SH-SY5Y (cell line): Measurements from ENCODE around the gene CETN2.

Experiments used
- GATA2 ChIP-seq: IDR thresholded peaks from 2 replicates; pipeline ENCODE4 v1.6.1; 2011; ENCODE audit warnings: mild to moderate bottlenecking, low read depth, low read length
- GATA3 ChIP-seq: IDR thresholded peaks from 2 replicates; pipeline ENCODE4 v1.6.1; 2011; ENCODE audit warnings: low read depth, mild to moderate bottlenecking, low read length, moderate library complexity

CETN2 gene

DNA sequence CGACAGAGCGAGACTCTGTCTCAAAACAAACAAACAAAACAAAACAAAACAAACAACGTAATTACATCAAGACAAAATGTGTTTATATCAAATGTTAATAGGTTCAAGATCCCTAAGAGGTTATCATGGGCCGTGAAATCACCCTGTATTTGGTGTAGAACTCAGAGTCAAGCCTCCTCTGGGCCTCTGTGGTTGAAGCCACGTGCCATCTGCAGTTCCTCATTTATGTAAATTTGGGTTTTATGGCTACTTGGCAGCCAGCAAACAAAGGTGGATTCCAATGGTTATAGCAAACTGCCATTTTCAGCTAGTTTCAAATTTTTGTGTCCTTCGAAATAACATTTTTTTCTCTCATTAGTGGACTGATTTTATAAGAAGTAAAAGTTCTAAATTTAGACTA is 16.7 kb upstream of the CETN2 start:
- no peak for TF ChIP-seq GATA3
- TF ChIP-seq GATA2 = no peak

DNA sequence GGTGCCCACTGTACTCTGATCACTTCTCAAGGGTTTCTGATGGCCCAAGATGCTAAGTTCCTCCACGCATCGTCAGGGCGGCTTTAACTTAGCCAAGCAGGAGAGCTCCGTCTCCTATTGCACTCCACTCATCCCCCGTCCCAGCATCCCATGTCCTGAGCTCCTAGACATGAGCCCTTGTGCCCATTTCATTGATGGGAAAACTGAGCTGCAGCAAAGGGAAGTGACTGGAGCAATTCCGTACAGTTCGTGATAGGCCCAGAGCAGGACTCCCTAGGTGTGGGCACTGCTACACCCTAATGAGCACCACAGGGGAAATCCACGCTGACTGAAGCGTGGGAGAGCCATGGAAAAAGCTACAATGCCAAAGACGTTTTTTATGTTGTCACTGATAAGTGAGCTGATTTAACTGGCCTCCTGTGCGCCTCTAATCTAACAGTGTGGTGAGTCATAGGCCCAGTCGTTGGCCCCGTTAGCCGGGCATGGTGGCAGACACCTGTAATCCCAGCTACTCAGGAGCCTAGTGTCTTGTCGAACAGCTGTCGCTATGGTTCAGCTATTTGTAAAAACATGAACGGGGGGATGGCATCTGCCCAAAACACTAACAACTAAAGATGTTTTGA is 15.2 kb upstream of the CETN2 start:
- TF ChIP-seq GATA2 (no peak), GATA3 (no peak)

DNA sequence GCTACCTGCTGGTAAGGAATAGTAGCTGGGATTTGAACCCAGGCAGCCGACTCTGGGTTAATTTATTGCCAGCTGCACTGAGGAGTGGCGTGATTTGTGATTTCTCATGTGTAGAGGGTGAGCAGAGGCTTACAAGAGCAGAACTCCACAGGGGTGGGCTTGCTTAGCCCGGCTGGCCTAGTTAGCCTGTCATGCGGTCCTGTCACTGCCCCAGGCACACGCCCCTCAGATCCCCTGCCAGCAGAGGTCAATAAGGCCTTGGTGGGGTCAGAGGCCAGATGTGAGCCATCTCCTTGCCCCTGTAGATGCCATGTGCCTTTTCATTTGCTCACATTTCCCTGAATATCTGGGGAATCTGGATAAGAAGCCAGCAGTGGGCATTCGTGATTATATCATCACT is 13.7 kb upstream of the CETN2 start:
- TF ChIP-seq GATA3 = no peak
- TF ChIP-seq GATA2 = no peak

DNA sequence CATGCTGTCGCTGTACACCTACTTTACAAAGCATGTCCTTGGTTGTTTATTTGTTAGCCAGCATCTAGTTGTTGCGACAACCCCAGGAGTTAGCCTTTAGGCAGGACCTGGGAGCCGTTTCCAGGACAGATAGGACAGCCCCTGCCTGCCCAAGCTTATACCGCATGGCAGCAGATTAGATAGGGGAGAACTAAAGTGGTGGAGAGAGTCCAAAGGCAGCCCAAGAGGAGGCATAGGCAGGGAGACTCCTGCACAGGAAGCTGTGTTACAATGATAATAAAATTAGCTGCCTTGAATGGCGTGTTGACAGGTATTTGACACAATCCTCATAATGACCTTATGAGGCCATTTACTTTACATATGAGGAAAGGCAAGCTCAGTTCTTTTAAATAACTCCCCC is 13.3 kb upstream of the CETN2 start:
- TF ChIP-seq GATA2 = no peak
- TF ChIP-seq GATA3 = no peak

DNA sequence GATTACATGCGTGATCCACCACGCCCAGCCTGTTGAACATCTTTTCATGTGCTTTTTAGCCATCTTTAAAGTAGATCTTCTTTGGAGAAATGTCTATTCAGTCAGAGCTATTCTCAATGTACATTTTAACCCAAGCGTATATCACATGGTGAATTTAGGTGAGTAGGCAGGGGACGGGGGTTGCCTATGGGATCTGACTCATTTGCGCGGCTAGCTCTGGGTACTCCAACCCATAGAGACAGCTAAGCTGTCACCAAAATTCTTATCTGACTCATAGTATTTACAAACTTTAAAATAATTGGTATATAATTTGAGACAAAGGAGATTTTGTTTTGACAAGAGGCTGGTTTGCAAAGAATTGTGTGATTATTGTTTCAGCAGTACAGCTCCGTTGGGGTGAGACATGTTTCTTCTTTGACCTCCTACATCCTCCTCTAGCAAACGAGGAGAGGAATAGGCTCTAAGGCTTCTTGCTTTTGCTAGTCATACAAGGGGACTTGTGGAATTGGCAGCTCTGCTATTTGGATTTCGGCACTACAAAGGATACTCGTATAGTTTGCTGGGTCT is 12.3 kb upstream of the CETN2 start:
- no peak for TF ChIP-seq GATA2

DNA sequence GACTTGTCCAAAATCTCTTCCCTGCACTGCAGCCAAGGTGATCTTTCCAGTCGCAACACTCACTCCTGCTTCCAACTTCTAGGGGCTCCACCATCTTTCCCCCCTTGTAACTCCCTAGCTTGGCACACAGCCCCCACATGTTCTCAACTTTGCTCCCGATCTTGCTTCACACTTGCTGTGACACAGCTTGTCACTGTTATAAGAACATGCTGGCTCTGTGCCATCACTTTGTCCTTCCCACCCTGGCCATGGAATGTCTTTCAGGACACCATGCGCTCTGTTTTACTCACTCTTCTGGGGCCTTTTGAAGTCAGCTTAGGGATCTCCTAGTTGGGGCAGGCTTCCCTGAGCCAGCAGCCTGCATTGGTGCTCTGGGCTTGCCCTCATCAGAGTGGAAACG is 2.8 kb upstream of the CETN2 start:
- no peak for TF ChIP-seq GATA2
- TF ChIP-seq GATA3 = no peak

DNA sequence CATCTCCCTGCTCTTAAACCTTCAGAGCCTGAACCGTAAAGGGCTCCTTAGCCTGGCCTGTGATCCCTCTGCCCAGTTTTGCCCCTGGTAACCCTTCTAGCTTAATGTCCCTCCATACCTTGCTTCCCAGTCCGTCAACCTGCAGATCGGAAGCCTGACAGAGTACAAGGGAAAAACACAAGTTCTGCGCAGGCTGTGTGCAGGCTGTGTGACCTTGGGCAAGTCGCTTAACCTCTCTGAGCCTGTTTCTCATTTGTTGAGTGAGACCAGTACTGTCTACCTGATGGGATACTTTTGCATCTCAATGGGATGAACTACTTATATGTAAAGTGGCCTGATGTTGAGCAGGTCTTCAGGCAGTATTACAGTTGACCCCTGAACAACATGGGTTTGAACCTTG is 2.0 kb upstream of the CETN2 start:
- no peak for TF ChIP-seq GATA3
- TF ChIP-seq GATA2 = no peak

DNA sequence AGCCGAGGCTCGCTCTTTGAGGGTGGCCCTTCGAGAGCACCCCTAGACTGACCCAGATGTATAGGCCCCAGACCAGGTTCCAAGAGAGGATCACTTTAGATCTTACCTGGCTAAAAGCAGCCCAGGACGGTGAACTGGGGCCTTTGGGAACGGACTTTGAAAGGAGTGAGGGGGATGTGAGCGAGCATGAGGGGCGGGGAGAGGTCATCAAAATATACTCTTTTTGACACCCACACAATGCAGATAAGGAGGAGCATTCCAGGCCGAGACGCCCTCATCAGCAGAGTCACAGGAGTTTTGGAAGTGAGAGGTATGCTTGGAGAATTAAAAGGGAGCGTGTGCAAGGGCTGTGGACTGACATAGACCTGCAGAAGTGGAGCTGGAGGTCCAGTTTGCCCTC is 834 bp upstream of the CETN2 start:
- no peak for TF ChIP-seq GATA3
- no peak for TF ChIP-seq GATA2

DNA sequence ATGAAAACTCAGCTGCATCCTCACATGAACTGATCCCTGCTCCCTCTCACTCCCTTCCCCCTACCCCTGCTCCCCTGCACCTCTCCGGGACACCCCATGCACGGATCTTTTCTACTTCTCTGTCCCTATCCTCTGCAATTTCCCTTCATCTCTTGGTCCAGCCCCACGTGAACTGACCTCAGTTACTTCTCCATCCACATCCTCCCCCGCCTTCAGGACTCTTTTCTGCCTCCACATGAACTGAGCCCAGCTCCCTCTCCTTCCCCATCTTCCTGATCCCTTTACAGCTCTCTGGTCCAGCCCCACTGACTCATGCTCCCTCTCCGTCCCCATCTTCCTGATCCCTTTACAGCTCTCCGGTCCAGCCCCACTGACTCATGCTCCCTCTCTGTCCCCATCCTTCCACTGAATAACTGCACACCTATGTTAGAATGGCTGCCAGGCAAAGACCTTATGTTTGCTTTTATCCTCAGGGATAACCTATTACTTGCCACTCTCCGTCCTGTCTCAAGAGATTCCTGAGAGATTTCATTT is 5.6 kb downstream of the CETN2 start:
- TF ChIP-seq GATA2 (no peak), GATA3 (no peak)

DNA sequence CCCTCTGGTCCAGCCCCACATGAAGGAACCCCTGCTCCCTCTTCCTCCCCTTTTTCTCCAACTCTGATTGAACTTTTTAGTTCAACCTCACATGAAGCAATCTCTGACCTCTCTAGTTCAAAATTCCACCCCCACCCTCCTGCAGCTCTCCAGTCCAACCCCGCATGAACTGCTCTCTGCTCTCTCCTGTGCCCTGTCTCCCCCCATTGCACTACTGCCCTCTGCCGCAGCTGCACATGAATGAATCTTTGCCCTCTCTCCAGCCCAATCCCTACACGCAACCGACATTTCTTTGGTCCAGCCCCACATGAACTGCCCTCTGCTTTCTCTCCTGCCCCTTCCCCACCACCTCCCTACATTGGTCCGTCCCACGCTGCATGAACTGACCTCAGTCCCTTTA is 6.9 kb downstream of the CETN2 start:
- no peak for TF ChIP-seq GATA3
- TF ChIP-seq GATA2 = no peak

DNA sequence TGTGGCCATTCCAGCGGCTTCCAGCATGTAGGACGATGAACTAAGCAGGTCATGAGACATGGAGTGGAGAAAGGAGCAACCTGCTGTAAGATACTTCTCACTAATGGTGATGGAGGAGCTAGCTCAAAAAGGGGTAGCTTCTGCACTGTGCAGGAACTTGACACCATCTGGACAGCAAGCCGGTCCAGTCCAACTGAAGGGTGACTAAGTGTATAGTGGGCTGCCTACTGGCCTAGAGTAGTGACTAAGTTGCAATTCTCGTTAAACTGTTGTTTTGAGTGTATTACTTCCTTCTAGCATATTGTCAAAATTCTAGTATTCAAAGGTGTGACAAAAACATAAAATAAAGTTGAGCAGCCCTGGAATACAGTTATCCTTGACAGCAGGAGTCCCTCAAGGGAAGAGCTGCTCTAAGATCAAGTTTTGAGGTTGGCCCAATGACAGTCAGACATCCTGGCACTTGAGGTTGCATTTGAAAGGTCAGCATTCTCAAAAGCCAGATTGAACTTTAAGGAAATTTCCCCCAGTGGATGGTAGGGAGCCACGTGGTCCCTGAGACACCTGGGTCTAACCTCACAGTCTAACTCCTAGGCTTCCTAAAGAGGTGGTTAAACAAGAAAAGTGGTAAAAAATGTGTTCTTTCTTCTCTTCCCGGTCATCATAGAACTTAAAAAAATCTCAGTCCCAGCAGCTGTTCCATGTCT is 8.0 kb downstream of the CETN2 start:
- TF ChIP-seq GATA3 (no peak), GATA2 (no peak)

DNA sequence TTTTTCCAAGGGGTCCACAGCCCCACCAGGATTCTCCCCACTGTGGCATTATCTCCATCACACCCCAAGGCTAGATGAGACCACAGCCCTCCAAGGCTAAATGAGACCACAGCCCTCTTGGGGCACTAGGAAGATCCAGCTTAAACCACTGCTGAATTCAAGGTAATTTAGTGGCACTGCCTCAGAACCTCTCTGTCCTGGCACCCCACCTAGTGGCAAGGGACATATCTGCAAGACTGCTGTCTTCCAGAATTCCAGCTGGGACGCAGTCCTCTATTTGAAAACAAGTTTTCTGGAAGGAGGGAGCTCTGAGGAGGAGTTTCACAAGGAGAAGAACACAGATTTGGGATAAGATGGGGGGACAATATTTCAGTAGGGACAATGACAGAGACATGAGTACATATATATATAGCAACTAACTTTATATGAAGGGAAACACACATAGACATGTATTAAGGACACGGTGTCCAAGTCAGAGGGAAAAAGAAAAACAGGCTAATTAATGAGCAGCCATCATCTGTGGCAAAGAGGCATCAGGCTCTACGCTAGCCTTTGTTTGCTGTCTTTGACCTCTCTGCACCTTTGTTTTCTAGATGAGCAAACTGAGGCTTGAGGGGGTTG is 9.3 kb downstream of the CETN2 start:
- TF ChIP-seq GATA3 (no peak), GATA2 (no peak)

DNA sequence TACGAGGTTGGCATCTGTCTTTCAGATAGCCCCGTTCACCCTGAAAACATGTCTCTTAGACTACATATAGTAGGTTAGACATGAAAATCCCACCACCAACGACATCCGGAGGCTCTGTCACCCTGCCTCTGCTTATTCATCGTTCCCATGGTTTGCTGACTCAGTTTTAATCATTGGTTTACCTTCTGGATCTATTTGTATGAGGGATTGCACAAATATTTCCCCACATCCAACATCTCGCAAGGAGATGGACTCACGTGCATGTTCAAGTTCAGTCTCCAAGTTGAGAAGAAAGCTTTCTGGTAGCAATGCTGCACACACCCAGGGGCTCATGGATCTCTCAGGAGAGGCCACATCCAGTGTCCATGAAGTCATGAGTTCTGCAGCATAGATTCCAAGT is 10.8 kb downstream of the CETN2 start:
- no peak for TF ChIP-seq GATA2
- no peak for TF ChIP-seq GATA3

DNA sequence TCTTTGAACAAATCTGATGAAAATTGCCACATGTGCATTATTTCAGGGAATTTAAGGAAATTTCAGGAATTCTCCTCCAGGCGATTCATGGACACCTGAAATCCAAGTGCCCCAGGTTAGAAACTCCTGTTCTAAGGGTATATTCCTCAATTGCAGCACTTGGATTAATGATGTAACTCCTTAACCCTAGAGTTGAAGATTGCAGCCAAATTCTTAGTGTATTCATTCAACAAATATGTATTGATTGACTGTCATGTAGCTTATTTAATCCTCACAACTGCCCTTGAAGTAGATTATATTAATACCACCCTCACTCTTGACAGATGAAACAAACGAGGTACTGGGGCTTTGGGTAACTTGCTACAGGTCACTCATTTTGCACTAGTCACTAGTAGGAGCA is 11.3 kb downstream of the CETN2 start:
- TF ChIP-seq GATA2 (no peak), GATA3 (no peak)

DNA sequence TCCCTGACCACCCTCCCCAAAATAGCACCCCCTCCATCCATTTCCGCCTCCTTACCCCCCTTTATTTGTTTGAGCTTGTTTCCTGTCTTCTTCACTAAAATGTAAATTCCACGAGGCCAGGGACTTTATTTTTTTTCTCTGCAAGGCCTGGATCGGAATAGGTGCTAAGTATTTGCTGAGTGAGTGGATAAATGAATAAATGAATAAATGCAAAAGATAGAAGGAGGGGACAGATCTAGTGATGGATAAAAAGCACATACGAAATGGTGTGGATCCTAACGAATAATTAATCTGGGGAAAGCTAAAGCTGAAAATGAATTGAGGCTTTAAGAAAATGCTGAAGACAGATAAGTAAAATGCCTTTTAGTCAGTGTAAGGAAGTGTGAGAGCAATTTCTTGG is 12.2 kb downstream of the CETN2 start:
- TF ChIP-seq GATA2 = no peak
- TF ChIP-seq GATA3 = no peak
